Stimulated activated CD4-positive, alpha-beta T cell treated with anti-CD3 and anti-CD28 coated beads, Interleukin-2, amount 100 ng/mL, for 24 hours (primary cell): Measurements from ENCODE around the gene TIAM2.

ENCODE experiments used
- DNase-seq, 2 donors: peaks; one replicate each; pipeline ENCODE4 v3.0.0-alpha.2; 2020

TIAM2 gene

DNA sequence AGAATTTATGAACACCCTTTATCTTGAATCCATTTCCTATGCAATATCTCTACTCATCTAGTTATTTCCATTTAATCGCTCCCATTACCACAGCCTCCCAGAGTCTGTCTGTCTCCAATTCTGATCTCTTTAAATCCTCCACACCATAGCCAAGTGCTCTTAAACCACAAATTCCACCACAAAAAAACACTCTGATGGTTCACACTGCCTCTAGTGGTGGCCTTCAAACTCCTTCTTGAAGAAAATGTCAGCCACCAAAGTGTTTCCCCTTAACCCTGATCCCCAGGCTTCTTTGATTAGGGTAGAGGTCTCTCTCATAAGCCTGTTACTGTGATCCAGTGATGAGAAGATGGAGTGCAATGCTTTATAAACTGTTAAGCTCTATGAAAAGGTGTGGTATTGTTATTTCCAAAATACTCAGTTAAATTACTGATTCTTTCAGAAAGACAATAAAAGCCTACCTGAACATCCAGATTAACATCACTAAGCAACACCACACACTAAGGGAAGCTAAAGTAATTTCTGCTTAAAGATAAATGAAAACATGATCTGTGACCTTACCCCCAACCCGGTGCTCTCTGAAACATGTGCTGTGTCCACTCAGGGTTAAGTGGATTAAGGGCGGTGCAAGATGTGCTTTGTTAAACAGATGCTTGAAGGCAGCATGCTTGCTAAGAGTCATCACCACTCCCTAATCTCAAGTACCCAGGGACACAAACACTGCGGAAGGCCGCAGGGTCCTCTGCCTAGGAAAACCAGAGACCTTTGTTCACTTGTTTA, 273.2 kb downstream of the TIAM2 start:
- peak in 1 of 2 donors; percentile 30 for DNase-seq

DNA sequence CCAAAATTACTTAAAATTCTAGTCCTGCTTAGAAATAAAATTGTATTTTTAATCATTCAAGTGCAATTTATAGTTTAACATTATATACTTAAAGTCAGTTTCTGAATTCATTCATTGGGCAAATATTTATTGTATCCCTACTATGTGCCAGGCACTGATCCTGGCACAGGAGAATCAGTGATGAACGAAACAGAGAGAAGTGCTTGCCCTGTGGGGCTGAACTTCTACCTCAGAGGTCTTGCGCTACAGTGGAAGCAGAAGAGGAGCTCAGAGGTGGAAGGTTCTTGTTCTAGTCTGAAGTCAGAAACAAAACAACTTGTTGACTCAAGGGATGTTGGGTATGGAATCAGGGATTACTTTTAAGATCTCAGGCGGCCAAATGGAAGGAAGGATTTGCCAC, 274.6 kb downstream of the TIAM2 start:
- no peak for DNase-seq

DNA sequence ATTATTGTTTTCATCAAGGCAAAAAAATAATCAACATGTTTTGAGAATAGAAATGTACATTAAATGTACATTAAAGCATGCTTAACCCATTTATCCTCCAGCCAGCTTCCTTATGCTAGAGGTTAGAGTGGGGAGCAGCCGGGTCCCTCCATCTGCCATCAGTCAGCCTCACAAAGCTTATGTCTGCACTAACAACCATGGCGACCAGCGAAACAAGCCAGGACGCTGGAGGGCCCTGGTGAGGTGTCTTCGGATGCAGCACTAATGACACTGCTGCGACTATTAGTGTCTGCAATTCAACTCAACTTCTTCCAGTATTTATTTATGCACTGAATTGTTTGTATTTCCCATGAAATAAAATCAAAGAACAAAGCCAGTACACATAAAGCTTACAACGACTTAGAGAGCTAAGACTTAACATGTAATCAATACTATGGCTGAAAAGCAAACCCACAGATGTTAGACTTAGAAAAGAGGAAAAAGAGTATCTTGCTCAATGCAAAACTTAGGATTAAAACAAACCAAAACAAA, 275.5 kb downstream of the TIAM2 start:
- no peak for DNase-seq

DNA sequence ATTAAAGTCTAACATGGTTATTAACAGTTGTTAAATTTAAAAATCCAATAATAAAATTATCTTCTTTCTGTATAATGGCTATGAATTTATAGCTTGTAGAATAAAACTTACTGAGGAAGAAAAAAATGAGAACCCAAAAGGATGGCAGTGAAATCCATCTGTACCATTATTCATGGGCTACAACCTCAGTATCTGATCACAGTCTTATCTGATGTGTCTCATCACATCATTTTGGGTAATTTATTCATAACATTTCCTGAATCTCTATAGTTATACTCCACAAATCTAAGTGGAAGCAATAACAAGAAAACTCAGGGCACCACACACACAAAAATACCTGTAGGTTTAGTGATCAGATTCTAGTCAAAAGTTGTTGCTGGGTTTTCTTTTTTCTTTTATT, 276.0 kb downstream of the TIAM2 start:
- no peak for DNase-seq

DNA sequence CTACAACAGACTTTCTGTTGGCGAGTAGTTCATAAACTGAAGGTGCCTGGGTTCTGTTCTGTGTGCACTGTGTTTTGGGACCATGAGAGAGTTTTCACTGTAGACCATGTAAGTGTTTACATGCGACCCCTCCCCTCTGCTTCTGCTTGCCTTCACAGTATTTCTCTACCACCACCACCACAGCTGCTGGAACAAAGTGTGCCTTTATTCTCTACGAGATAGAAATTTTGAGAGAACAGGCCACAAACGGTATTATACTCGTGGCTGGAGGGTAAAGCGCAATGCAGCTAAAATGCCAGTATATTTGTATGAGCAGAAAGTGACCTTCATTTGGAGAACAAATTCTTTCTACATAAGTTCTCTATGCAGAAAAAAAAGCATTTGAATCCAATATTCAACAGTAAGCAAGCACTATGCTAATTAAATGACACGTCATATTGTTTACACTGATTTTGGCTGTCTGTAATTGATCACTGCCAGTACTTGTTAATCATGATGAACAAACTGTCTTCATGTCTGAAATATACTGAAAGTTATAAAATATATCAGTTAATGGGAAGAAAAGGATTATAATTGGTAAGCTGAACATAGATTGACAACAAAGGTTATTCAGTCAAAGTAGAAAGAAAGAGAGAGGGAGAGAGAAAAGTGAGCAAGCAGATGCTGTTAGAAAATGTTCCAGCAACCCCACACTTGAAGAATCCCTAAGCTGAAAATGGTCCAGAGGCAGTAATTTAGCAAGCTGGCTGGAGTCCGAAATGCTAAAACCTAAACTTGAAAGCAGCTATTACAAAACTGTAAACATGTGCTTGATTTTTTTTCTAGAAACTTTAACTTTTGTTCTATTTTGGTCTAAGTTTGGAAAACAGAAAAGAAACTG, 277.5 kb downstream of the TIAM2 start:
- DNase-seq, result no peak

DNA sequence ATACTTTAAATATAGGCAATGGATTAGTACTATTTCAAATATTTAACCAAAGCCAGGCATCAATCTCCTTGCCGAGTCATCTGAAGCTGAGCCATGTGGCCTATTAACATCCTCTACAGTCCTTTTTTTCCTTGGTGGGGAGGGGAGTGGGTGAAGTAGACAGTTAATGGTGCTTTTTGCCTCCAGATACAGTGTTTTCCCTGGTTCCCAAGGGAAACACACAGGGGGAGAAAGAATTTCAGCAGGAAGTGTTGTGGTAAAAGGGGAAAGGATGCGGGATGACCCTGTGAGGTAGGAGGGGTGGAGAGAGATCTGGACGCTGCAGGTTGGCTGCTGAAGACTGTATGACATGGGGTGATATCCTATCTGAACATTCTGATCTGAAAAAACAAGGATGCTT, 278.3 kb downstream of the TIAM2 start:
- DNase-seq, result no peak

DNA sequence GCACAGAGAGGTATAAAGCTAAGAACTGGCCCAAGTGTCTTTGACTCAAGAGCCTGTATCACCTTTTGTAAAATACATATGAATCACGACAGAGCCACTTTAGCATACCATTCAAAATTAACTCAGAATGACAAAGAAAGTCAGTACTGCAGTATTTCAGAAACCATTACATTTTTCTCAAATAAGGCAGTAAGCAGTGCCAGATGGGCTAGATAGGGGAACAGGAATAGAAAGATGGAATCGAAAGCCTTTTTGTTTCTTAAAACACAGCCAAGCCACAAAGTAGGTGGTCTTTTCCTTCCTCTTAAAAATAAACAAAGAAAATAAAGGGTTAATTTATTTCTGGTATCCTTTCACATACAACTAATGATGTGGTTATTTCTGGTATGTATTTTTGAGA, 279.0 kb downstream of the TIAM2 start:
- no peak for DNase-seq

DNA sequence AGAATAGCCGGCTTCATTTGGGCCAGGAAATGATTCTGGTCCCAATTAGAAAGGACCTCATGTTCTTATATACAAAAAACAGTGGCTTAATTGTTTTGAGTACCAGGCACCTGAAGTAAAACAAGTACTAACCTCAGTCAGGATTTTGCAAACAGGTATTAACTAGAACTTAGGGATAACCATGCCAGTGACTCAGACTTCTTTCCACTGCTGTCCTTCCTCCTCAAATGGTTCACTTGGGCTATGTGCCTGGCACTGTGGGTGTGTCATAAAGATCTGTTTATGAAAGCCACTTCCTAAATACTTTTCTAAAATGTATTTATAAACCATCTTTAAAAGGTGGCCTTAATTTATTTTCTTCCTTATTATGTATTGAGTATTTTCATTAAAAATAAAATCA, 279.4 kb downstream of the TIAM2 start:
- DNase-seq, result no peak

DNA sequence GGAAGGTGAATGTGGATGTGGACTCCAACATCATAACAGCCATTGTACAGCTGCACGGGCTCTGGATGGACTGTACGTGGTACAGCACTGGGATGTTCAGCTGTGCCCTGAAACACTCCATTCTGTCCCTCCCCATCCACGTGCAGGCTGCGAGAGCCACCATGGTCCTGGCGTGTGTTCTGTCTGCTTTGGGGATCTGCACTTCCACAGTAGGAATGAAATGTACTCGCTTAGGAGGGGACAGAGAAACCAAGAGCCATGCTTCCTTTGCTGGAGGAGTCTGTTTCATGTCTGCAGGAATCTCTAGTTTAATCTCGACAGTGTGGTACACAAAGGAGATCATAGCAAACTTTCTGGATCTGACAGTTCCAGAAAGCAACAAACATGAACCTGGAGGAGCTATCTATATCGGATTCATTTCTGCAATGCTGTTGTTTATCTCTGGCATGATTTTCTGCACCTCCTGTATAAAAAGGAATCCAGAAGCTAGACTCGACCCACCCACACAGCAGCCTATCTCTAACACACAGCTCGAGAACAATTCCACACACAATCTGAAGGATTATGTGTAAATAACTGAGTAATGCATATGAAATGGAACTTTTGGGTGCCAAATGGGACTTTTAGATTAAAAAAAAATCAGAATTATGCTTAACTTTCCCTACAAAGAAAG, 280.8 kb downstream of the TIAM2 start:
- DNase-seq, result no peak

DNA sequence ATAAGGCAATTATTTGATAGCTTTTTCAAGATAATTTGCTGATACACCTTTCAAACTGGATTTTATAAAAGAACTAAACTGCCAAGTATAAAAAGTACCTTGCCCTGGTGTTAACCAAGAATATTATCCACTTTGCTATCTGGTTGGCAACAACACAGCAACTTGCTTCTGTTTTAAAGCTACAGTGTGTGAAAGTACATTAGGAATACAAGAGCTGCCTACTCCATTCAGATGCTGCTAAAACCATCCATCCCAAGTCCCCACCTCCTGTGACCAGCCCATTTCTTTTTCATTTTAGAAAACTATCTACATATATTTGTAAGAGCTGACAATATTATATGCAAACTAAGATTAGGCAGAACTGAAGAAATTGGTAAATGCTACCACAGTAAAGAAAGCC, 281.5 kb downstream of the TIAM2 start:
- no peak for DNase-seq

DNA sequence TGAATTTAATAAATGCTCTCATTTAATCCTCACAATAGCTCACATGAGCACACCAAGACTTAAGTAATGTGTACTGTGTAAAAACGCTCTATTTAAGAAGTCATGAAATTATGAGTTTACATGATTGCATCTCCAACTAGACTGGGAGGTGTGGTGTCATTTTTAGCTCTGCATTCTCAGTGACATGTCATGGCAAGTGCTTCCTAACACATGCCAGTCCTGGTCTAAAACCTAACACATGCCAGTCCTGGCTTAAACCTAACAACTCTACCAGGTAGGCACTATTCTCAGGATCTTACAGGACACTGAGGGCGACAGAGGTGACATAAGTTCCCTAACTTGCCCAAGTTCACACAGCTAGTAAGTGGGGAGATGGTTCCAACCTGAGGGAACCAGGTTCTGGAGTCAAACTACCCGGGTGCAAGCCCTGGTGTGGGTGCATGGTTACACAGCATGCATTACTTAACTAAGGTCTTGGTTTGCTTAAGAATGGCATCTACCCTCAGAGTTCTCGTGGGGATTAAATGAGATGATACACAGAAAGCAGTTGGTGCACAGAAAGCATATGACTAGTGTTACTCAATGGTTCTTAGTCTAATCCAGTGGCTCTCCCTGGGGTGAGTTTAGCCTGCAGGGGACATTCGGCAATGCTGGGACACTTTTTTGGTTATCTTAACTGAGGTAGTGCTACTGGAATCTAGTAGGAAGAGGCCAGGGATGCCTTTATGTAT, 283.4 kb downstream of the TIAM2 start:
- DNase-seq, result no peak

DNA sequence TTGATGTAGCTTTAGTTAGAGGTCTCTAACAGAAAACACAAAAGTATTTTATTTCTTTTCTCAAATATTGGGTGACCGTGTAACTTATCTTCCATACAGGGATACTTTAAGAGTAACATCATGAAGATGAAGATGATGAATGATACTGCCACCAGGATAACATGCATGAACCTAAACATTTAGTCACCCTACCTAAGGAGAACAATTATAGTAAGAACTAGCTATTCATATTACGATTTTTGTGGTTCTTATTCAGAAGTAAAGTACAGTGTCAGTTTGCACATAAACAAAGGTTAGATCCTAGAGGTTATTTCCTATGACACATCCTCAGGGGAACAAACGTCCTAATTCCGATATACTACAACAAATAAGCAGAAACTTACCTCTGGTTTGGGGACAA, 289.7 kb downstream of the TIAM2 start:
- no peak for DNase-seq

DNA sequence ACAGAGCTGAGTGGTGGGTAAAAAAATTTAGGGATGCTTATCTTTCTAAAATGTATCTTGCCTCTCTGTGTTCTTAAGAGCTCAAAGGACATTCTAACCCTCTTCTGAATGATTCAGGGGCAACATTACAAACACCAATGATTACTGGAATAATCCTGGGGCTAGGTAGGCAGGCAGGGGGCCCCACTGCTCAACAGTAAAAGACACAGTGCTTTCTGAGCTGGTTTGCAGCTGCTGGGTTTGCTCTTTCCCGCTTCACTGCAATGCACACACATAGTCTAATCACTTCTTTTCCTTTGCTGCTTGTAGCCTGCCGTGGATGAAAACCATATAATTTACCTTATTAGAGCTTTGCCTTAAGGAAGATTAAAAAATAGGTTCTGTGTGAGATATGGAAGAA, 292.6 kb downstream of the TIAM2 start:
- DNase-seq, result no peak

DNA sequence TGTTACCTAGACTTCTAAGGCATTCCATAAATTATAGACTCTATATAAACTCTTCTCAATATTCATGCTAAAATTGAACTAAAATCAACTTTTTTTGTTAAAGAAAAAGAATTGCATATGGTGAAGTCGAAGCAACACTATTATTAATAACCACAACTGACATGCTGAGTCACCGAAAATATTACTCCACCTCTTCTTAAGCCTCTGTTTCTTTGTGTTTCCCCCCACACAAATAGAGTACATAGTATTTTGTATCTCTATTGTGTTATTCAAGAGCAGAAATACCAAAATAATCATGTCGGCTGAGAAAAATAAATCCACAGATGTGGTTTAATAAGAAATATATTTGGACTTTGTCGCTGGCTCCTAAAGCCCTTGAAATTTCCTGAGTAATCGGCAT, 295.4 kb downstream of the TIAM2 start:
- no peak for DNase-seq

DNA sequence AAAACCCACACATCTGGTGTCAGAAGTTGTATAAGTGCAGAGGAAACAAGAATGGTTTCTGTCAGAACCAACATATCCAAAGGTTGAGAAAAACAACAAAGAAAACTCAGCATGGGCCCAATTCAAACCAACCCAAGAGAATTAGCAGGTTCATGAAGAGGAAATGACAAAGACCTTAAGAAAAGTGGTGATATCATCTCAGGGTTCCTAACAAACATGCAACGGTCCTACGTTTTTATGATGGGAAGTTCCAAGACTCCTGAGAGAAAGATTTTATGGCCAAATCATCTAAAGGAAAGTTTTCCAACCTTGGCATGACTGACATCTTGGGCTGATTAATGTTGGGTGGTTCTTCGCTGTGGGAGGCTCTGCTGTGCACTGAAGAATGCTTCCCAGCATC, 296.2 kb downstream of the TIAM2 start:
- DNase-seq, result no peak

DNA sequence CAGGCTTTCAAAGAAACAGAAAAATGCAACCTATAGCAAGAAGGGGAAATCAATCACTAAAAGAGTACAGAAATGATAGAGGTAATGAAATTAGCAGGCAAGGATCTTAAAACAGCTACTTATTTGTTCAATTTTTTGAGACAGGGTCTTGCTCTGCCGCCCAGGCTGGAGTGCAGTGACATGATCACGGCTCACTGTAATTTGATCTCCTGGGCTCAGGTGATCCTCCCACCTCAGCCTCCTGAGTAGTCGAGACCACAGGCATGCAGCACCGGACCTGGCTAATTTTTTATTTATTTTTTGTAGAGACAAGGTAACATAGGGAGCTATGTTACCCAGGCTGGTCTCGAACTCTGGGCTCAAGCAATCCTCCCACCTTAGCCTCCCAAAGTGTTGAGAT, 297.6 kb downstream of the TIAM2 start:
- no peak for DNase-seq

DNA sequence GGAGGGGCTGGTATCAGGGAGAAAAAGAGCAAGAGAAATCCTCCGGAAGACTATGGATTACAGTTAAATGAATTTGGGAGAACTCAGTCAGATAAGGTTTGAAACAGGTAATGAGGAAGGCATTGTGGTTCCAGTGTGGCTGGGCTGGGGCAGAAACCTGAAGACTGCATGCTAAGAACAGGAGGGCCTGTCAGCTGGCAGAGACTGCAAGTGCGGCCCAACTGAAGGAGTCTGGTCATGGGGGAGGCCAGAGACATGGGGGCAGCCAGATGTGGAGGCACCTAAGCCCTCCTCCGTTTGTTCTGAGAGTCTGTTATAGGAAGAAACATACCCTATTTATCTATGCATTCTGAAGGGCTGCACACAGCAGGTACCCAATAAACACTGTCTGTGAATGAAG, 302.6 kb downstream of the TIAM2 start:
- no peak for DNase-seq

DNA sequence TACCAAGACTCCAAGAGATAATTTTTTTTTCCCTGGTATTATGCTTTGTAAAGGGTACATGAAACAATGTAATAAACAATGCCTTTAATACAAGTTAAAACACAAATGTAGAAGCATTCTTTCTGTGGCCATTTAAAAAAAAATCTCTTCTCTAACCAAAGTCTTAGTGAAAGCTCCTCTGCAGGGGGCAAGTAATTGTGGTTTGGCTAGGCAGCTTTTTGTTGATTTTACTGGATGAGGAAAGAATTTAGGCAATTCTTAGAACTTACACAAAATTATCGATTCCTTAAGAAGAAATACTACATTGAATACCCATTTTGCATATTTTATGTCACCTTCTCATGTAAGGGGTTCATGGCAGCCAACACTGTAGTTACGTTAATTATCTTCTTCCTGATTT, 306.8 kb downstream of the TIAM2 start:
- DNase-seq, result no peak

DNA sequence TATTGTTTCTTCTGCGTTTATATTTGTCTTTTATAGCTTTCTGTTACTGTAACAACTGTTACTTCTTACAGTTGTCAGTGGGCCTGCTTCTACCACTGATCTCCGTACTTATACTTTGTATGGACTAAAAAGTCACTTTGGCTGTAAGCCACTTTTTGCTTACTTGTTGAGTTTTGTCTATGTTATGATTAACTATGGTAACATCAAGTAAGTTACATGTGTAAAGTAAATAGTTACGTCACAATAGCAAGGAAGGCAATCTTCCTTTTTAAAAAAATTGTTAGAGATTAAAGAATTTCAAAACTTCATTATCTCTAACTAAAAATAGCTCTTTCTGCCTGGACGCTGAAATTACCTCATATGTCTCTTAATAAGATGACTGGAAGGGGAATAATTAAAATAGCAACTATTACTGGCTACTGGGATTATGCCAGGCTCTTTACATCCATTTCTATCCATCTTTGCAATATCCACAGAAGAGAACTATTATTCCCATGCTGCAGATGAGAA, 308.3 kb downstream of the TIAM2 start:
- no peak for DNase-seq

DNA sequence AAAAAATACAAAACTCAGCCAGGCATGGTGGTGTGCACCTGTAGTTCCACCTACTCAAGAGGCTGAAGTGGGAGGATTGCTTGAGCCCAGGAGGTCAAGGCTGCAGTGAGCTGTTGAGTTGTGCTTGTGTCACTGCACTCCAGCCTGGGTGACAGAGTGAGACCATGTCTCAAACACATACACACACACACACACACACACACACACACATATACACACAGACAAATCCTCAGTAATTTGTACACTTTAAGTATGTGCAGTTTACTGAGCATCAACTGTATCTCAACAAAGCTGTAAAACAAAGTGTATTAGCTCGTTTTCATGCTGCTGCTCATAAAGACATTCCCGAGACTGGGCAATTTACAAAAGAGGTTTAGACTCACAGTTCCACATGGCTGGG, 311.8 kb downstream of the TIAM2 start:
- DNase-seq, result no peak
